Measurements from ENCODE around the gene ARHGAP22. TPM values are rescaled to one million over a fixed set of nuclear protein-coding genes. Genes with fewer than 3 reads are reported as not detected.
A peak's percentile ranks its signal among the peaks of the same experiment; 100 is the strongest.

Gene ARHGAP22
- total RNA-seq, 2 experiments from 2014 or later, result not detected

GRCh38 chr10:48457949-48458661 lies 146.8 kb downstream of the ARHGAP22 start:
- intact Hi-C loops (cut with DNase I, micrococcal nuclease), result no loop called here
- Histone ChIP-seq H3K27ac (ENCODE audit: low read depth in 1 of 2, low read length in 2 of 2) (no peak overlapping the region), H3K36me3 (ENCODE audit: insufficient read depth, low read length) (no peaks in the 10 kb centered on the region), H3K4me3 (ENCODE audit: low read length) (no peak overlapping the region), H3K9me3 (ENCODE audit: control insufficient read depth in 1 of 2, insufficient read depth in 1 of 2, low read length in 2 of 2) (no peaks in the 10 kb centered on the region), H3K4me1 (ENCODE audit: insufficient read depth, low read length) (peaks cover 6% of the 10 kb centered on the region), H3K27me3 (ENCODE audit: control insufficient read depth in 1 of 2, insufficient read depth in 2 of 2, low read length in 2 of 2) (peaks cover 2 to 4% of the 10 kb centered on the region in 2 experiments)
- CTCF ChIA-PET, result no interaction called here
- Mint-ChIP-seq H3K27ac (no peak overlapping the region), H3K9me3 (no peaks in the 10 kb centered on the region), H3K36me3 (ENCODE audit: low read depth) (no peaks in the 10 kb centered on the region), H3K4me3 (no peak overlapping the region), H3K4me1 (ENCODE audit: low read depth) (no peaks in the 10 kb centered on the region), H3K27me3 (no peaks in the 10 kb centered on the region)
- no peak for TF ChIP-seq CTCF (IDR thresholded peaks at IDR 0.05)
- POLR2A ChIA-PET, result no interaction called here
- DNase-seq, result no peak
- ATAC-seq (ENCODE audit: poor library complexity), result no peak

- intact Hi-C loops (cut with DNase I, micrococcal nuclease), result no loop called here
- H3K4me3 Mint-ChIP-seq, result no peak overlapping the region
- no peaks in the 10 kb centered on the region for H3K9me3 ChIP-seq (ENCODE audit: control insufficient read depth in 1 of 2, insufficient read depth in 1 of 2, low read length in 2 of 2)
- H3K27me3 Mint-ChIP-seq, result no peaks in the 10 kb centered on the region
- peaks cover 6% of the 10 kb centered on the region for H3K4me1 ChIP-seq (ENCODE audit: insufficient read depth, low read length)
- H3K36me3 ChIP-seq (ENCODE audit: insufficient read depth, low read length), result no peaks in the 10 kb centered on the region
- DNase-seq, result peak in 1 of 14 experiments; percentile 25
- H3K27ac ChIP-seq (ENCODE audit: low read depth in 1 of 2, low read length in 2 of 2), result no peak overlapping the region
- ChIA-PET POLR2A (no interaction called here), CTCF (no interaction called here)
- peaks cover 2 to 4% of the 10 kb centered on the region in 2 experiments for H3K27me3 ChIP-seq (ENCODE audit: control insufficient read depth in 1 of 2, insufficient read depth in 2 of 2, low read length in 2 of 2)
- no peak for TF ChIP-seq CTCF (IDR thresholded peaks at IDR 0.05)
- no peaks in the 10 kb centered on the region for H3K9me3 Mint-ChIP-seq
- no peaks in the 10 kb centered on the region for H3K4me1 Mint-ChIP-seq (ENCODE audit: low read depth)
- ATAC-seq (ENCODE audit: poor library complexity), result no peak
- no peaks in the 10 kb centered on the region for H3K36me3 Mint-ChIP-seq (ENCODE audit: low read depth)
- H3K4me3 ChIP-seq (ENCODE audit: low read length), result no peak overlapping the region
- H3K27ac Mint-ChIP-seq, result no peak overlapping the region
These were observed 147.8 kb downstream of the ARHGAP22 start for GRCh38 chr10:48456808-48457761.

GRCh38 chr10:48456361-48456804 lies 148.5 kb downstream of the ARHGAP22 start:
- TF ChIP-seq CTCF (IDR thresholded peaks at IDR 0.05), result no peak
- no peaks in the 10 kb centered on the region for H3K27me3 Mint-ChIP-seq
- Histone ChIP-seq H3K27ac (ENCODE audit: low read depth in 1 of 2, low read length in 2 of 2) (no peak overlapping the region), H3K4me1 (ENCODE audit: insufficient read depth, low read length) (peaks cover 6% of the 10 kb centered on the region), H3K27me3 (ENCODE audit: control insufficient read depth in 1 of 2, insufficient read depth in 2 of 2, low read length in 2 of 2) (peaks cover 2 to 4% of the 10 kb centered on the region in 2 experiments), H3K36me3 (ENCODE audit: insufficient read depth, low read length) (no peaks in the 10 kb centered on the region), H3K9me3 (ENCODE audit: control insufficient read depth in 1 of 2, insufficient read depth in 1 of 2, low read length in 2 of 2) (no peaks in the 10 kb centered on the region), H3K4me3 (ENCODE audit: low read length) (no peak overlapping the region)
- peak in 3 of 14 experiments; percentile 6 to 39 (median 35) for DNase-seq
- H3K9me3 Mint-ChIP-seq, result no peaks in the 10 kb centered on the region
- no peak for ATAC-seq (ENCODE audit: poor library complexity)
- CTCF ChIA-PET, result no interaction called here
- no peaks in the 10 kb centered on the region for H3K36me3 Mint-ChIP-seq (ENCODE audit: low read depth)
- H3K27ac Mint-ChIP-seq, result no peak overlapping the region
- no peak overlapping the region for H3K4me3 Mint-ChIP-seq
- no peaks in the 10 kb centered on the region for H3K4me1 Mint-ChIP-seq (ENCODE audit: low read depth)
- POLR2A ChIA-PET, result no interaction called here
- intact Hi-C loops (cut with DNase I, micrococcal nuclease), result no loop called here
